GM21515 (cell line): ENCODE measurements around the gene NFATC4.

Experiments used
- ATAC-seq: cut with Tn5 transposase; IDR thresholded peaks from one replicate; pipeline ENCODE4 v1.9.1; 2021; ENCODE audit not compliant: unreplicated experiment

Gene NFATC4

DNA sequence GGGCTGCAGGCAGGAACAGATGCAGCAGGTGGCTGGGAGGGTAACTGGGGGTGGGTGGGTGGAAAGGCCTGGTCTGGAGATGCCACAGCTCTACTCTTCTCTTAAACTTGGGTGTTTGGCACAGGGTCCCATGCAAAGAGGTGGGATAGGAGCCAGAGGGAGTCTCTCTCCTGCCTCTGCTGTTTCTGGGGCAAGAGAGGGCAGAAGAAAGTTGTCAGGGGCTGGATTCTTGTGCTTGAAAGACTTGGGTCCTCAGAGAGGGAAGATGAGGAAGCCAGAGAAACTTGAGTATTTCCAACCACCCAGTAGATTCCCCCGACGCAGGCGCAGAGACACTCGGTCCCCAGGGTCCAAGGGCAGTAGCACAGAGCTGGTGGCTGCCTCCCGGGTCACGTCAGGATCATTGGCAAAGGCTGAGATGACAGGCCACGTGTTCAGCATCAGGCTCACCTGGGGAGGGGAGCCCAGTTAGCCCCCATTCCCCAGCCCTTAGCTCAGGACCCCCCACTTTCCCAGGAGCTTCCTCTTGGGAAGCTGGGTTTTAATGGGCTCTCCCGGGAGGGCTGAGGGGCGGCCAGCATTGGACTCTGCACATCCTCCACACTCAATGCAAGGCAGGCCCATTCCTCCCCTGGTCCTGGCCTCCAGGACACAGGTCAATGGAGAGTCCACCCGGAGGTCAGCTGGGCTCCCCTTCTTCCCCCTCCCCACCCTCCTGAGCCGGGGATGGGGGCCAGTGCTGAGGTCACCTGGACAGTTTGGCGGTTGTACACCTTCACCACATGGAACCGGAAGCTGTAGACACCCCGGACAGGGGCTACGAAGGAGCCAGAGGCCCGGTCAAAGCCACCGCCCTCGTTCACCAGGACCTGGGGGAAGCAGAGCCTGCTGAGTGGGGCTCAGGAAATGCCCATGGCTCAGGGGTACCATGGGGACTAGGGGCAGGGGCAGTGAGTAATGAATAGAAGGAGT is 59.8 kb downstream of the NFATC4 start:
- ATAC-seq: no peak

DNA sequence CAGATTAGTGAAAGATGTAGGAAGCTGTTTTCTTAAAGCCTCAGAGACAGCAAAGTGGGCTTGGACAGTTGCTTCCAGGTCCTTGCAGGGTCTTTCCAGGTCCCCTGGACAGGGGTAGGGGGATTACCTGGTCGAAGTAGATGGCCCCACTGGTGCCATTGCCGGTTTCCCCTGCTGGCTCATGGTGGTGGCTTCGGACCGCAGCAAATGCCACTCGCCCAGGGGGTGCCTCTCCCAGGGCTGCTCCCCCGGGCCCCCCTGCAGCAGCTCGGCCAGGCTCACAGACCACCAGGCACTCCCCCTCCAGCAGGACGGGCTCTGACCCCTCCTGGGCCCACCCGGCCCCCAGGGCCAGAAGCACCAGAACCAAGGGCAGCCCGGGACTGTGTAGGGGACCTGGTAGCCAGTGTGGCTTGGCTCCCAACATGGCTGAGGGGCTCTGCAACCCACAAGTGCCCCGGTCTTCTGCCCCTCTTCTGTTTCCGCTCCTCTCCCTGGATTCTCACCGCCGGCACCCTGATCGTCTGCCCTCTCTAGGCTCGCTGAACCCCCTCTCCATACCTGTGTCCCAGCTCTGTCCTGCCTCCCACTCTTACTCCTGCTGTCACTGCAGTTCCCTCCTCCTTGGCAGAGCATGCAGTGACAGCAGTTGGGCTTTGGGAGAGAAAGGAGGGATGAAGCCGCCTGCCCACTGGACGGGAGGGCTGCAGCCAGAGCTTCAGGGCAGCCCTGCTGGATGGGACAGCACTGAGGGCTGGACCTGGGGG is 60.8 kb downstream of the NFATC4 start:
- no peak for ATAC-seq
